ENCODE data around the gene C19orf81. TPM values are rescaled to one million over a fixed set of nuclear protein-coding genes. Genes with fewer than 3 reads are reported as not detected.

C19orf81 gene
- polyA plus RNA-seq, 1 donor = 0.46 TPM

DNA sequence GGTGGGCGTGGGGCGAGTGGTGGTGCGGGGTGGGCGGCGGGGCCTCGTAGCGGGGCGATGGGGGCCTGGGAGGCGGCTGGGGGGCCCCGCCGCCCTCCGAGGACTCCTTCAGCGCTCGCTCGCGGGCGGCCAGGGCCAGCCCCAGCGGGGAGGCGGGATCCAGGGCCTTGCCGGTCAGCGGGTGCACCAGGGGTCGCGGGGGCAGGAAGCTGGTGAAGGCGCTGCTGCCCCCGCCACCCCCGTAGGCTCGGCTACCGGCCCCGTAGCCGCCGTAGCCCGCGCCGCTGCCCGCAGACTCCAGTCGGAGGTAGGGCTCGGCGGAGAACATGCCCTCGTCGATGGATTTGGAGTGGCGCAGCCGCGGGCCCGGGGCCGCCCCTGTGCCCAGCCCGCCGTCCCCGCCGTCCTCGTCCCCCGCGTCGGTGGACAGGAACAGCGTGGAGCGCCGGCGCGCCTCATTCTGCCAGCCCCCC, 18.6 kb downstream of the C19orf81 start:
- Histone ChIP-seq H3K27ac (ENCODE audit: low read length) (no peak overlapping the region), H3K4me1 (ENCODE audit: control insufficient read depth, insufficient read depth, low read length) (peaks cover 4% of the 10 kb centered on the region), H3K27me3 (ENCODE audit: control insufficient read depth, insufficient read depth, low read length) (peaks cover 72% of the 10 kb centered on the region), H3K9me3 (ENCODE audit: control insufficient read depth, low read depth, low read length) (peaks cover 10% of the 10 kb centered on the region), H3K36me3 (ENCODE audit: control insufficient read depth, insufficient read depth, low read length) (no peaks in the 10 kb centered on the region), H3K4me3 (ENCODE audit: low read length) (no peak overlapping the region)
- no CpG with 5 or more reads among the region's 58 CpGs for WGBS (ENCODE audit: insufficient coverage, low lambda C conversion rate)
- DNase-seq = no peak

GRCh38 chr19:50668416-50668815, 19.2 kb downstream of the C19orf81 start:
- peaks cover 10% of the 10 kb centered on the region for H3K9me3 ChIP-seq (ENCODE audit: control insufficient read depth, low read depth, low read length)
- H3K27me3 ChIP-seq (ENCODE audit: control insufficient read depth, insufficient read depth, low read length) = peaks cover 72% of the 10 kb centered on the region
- no CpG with 5 or more reads among the region's 49 CpGs for WGBS (ENCODE audit: insufficient coverage, low lambda C conversion rate)
- no peak for DNase-seq
- no peak overlapping the region for H3K27ac ChIP-seq (ENCODE audit: low read length)
- no peaks in the 10 kb centered on the region for H3K36me3 ChIP-seq (ENCODE audit: control insufficient read depth, insufficient read depth, low read length)
- no peak overlapping the region for H3K4me3 ChIP-seq (ENCODE audit: low read length)
- H3K4me1 ChIP-seq (ENCODE audit: control insufficient read depth, insufficient read depth, low read length) = peaks cover 4% of the 10 kb centered on the region

DNA sequence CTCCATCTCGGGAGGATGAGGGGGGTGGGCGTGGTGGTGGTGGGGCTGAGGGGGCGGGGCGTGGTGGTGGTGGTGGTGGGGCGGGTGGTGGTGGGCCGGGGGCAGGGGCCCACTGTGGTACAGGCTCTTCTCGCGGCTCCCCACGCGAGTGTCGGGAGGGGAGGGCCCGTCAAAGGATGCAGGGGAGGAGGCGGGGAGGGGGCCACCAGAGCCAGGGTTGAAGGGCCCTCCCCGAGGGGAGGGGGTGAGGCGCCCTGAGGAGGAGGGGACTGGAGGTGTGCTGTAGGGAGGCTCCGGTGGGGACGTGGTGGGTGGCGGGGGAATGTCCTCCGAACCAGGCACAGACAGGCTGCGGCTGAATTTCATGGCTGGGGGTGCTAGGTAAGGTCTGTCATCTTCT, 19.6 kb downstream of the C19orf81 start:
- H3K4me3 ChIP-seq (ENCODE audit: low read length) = no peak overlapping the region
- H3K9me3 ChIP-seq (ENCODE audit: control insufficient read depth, low read depth, low read length) = peaks cover 10% of the 10 kb centered on the region
- H3K36me3 ChIP-seq (ENCODE audit: control insufficient read depth, insufficient read depth, low read length) = no peaks in the 10 kb centered on the region
- WGBS (ENCODE audit: insufficient coverage, low lambda C conversion rate) = no CpG with 5 or more reads among the region's 20 CpGs
- DNase-seq = no peak
- no peak overlapping the region for H3K27ac ChIP-seq (ENCODE audit: low read length)
- peaks cover 4% of the 10 kb centered on the region for H3K4me1 ChIP-seq (ENCODE audit: control insufficient read depth, insufficient read depth, low read length)
- peaks cover 75% of the 10 kb centered on the region for H3K27me3 ChIP-seq (ENCODE audit: control insufficient read depth, insufficient read depth, low read length)

DNA sequence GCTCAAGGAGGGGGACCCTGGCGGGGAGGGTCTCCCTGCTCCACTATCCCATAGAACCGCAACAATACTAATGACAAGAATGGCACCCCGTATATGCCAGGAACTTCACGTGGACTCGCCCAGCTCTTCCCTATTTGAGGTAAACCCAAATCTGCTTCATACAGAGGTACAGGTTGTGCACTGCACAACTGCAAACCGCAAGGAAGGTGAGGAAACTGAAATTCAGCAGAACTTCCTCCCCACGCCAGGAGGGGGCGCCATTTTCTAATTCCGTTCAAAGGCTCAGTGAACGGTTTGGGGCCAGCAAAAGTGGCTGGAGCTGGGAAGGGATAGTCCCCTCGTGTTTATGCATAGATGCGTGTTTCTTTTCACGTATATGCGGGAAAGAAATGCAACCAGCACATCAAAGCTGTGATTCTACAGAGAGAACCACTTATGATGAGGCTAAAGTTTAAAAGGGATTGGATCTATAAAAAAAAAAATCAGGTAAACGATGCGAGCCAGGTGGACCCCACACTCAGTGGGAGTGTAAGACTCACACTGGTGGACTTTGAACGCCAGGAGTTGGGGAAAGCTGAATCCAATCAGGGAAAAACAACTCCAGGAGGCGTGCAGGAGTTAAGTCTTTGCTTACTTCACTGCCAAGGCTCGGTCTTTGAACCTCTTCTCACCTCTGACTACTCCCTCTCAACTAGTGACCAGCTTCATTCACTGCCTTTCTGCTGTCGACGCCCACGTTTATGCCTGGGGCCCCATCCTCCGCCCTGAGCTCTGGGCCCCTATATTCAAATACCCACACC, 20.3 kb downstream of the C19orf81 start:
- no peak for DNase-seq
- Histone ChIP-seq H3K4me1 (ENCODE audit: control insufficient read depth, insufficient read depth, low read length) (peaks cover 4% of the 10 kb centered on the region), H3K4me3 (ENCODE audit: low read length) (no peak overlapping the region), H3K9me3 (ENCODE audit: control insufficient read depth, low read depth, low read length) (peaks cover 10% of the 10 kb centered on the region), H3K36me3 (ENCODE audit: control insufficient read depth, insufficient read depth, low read length) (no peaks in the 10 kb centered on the region), H3K27me3 (ENCODE audit: control insufficient read depth, insufficient read depth, low read length) (peaks cover 75% of the 10 kb centered on the region), H3K27ac (ENCODE audit: low read length) (no peak overlapping the region)
- WGBS (ENCODE audit: insufficient coverage, low lambda C conversion rate) = 50% methylated on average over 3 of the region's 23 CpGs

GRCh38 chr19:50670102-50670380, 20.8 kb downstream of the C19orf81 start:
- peaks cover 4% of the 10 kb centered on the region for H3K4me1 ChIP-seq (ENCODE audit: control insufficient read depth, insufficient read depth, low read length)
- no peak for DNase-seq
- peaks cover 71% of the 10 kb centered on the region for H3K27me3 ChIP-seq (ENCODE audit: control insufficient read depth, insufficient read depth, low read length)
- WGBS (ENCODE audit: insufficient coverage, low lambda C conversion rate) = no CpG with 5 or more reads among the region's 5 CpGs
- no peak overlapping the region for H3K4me3 ChIP-seq (ENCODE audit: low read length)
- peaks cover 10% of the 10 kb centered on the region for H3K9me3 ChIP-seq (ENCODE audit: control insufficient read depth, low read depth, low read length)
- H3K36me3 ChIP-seq (ENCODE audit: control insufficient read depth, insufficient read depth, low read length) = no peaks in the 10 kb centered on the region
- no peak overlapping the region for H3K27ac ChIP-seq (ENCODE audit: low read length)

- Histone ChIP-seq H3K4me3 (ENCODE audit: low read length) (no peak overlapping the region), H3K27ac (ENCODE audit: low read length) (no peak overlapping the region), H3K4me1 (ENCODE audit: control insufficient read depth, insufficient read depth, low read length) (peaks cover 4% of the 10 kb centered on the region), H3K27me3 (ENCODE audit: control insufficient read depth, insufficient read depth, low read length) (peaks cover 51% of the 10 kb centered on the region), H3K36me3 (ENCODE audit: control insufficient read depth, insufficient read depth, low read length) (no peaks in the 10 kb centered on the region), H3K9me3 (ENCODE audit: control insufficient read depth, low read depth, low read length) (no peaks in the 10 kb centered on the region)
- no peak for DNase-seq
- WGBS (ENCODE audit: insufficient coverage, low lambda C conversion rate) = 22% methylated on average over 3 of the region's 15 CpGs
Measured at GRCh38 chr19:50673118-50673517, 23.9 kb downstream of the C19orf81 start.

- H3K4me1 ChIP-seq (ENCODE audit: control insufficient read depth, insufficient read depth, low read length) = no peaks in the 10 kb centered on the region
- H3K4me3 ChIP-seq (ENCODE audit: low read length) = no peak overlapping the region
- peaks cover 40% of the 10 kb centered on the region for H3K27me3 ChIP-seq (ENCODE audit: control insufficient read depth, insufficient read depth, low read length)
- no peak for DNase-seq
- WGBS (ENCODE audit: insufficient coverage, low lambda C conversion rate) = no CpG with 5 or more reads among the region's 1 CpG
- no peaks in the 10 kb centered on the region for H3K36me3 ChIP-seq (ENCODE audit: control insufficient read depth, insufficient read depth, low read length)
- no peaks in the 10 kb centered on the region for H3K9me3 ChIP-seq (ENCODE audit: control insufficient read depth, low read depth, low read length)
- H3K27ac ChIP-seq (ENCODE audit: low read length) = no peak overlapping the region
Measured at GRCh38 chr19:50676625-50677197, 27.5 kb downstream of the C19orf81 start.

GRCh38 chr19:50677636-50678035, 28.4 kb downstream of the C19orf81 start:
- WGBS (ENCODE audit: insufficient coverage, low lambda C conversion rate) = no CpG with 5 or more reads among the region's 5 CpGs
- H3K27ac ChIP-seq (ENCODE audit: low read length) = no peak overlapping the region
- H3K4me1 ChIP-seq (ENCODE audit: control insufficient read depth, insufficient read depth, low read length) = no peaks in the 10 kb centered on the region
- peaks cover 34% of the 10 kb centered on the region for H3K27me3 ChIP-seq (ENCODE audit: control insufficient read depth, insufficient read depth, low read length)
- H3K4me3 ChIP-seq (ENCODE audit: low read length) = no peak overlapping the region
- H3K9me3 ChIP-seq (ENCODE audit: control insufficient read depth, low read depth, low read length) = no peaks in the 10 kb centered on the region
- H3K36me3 ChIP-seq (ENCODE audit: control insufficient read depth, insufficient read depth, low read length) = no peaks in the 10 kb centered on the region
- DNase-seq = no peak

DNA sequence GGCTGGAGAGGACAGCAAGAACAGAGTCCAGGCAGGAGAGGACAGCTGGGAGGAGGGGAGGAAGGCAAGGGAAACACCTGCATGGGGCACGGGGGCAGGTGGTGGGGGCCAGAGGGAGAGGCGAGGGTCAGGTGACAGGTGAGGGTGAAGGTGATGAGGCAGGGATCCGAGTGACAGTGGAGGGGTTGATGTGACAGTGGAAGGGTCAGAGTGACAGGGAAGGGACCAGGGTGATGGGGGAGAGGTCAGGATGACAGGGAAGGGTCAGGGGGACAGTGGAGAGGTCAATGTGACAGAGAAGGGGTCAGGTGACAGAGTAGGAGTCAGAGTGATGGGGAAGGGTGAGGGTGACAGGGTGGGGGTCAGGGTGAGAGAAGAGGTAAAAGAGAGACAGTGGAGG, 29.1 kb downstream of the C19orf81 start:
- H3K9me3 ChIP-seq (ENCODE audit: control insufficient read depth, low read depth, low read length) = no peaks in the 10 kb centered on the region
- H3K4me3 ChIP-seq (ENCODE audit: low read length) = no peak overlapping the region
- H3K27me3 ChIP-seq (ENCODE audit: control insufficient read depth, insufficient read depth, low read length) = peaks cover 27% of the 10 kb centered on the region
- DNase-seq = no peak
- no peaks in the 10 kb centered on the region for H3K4me1 ChIP-seq (ENCODE audit: control insufficient read depth, insufficient read depth, low read length)
- no CpG with 5 or more reads among the region's 3 CpGs for WGBS (ENCODE audit: insufficient coverage, low lambda C conversion rate)
- H3K27ac ChIP-seq (ENCODE audit: low read length) = no peak overlapping the region
- no peaks in the 10 kb centered on the region for H3K36me3 ChIP-seq (ENCODE audit: control insufficient read depth, insufficient read depth, low read length)

DNA sequence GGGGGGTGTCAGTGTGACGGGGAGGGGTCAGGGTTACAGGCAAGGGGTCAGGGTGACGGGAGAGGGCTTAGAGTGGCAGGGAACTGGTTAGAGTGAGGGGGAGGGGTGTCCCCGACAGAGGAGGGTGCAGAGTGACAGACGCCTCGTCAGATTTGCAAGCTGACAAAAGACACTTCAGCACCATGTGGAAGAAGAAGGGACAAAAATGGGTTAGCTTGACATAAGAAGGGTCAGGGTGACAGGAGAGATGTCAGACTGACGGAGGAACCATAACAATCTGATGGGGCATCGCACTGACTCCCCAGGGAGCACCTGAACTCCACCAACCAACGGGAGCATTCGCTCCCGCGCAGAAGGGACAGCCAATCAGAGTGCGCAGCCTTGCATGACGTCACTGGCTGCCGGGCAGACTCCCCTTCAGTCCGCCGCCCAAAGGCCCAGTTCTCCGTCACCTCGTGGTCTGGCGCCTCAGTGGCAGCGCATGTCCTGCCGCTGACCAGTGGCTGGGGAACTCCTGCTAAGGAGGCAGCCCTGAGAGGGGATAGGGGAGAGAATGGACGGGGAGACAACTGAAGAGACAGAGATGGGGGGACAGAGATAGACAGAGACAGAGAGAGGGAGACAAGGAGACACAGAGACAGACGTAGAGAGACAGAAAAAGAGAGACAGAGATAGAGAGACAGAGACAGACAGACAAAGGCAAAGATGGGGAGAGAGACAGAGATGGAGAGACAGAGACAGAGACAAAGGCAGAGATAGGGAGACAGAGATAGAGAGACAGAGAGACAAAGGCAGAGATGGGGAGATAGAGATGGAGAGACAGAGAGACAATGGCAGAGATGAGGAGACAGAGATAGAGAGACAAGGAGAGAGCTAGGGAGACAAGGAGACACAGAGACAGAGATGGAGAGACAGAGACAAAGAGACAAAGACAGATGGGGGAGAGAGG, 30.2 kb downstream of the C19orf81 start:
- Histone ChIP-seq H3K27me3 (ENCODE audit: control insufficient read depth, insufficient read depth, low read length) (peaks cover 20% of the 10 kb centered on the region), H3K4me3 (ENCODE audit: low read length) (no peak overlapping the region), H3K9me3 (ENCODE audit: control insufficient read depth, low read depth, low read length) (no peaks in the 10 kb centered on the region), H3K4me1 (ENCODE audit: control insufficient read depth, insufficient read depth, low read length) (no peaks in the 10 kb centered on the region), H3K27ac (ENCODE audit: low read length) (no peak overlapping the region), H3K36me3 (ENCODE audit: control insufficient read depth, insufficient read depth, low read length) (no peaks in the 10 kb centered on the region)
- WGBS (ENCODE audit: insufficient coverage, low lambda C conversion rate) = 53% methylated on average over 3 of the region's 23 CpGs
- peak; percentile 44 to 49 for DNase-seq

Data from large intestine (tissue), 3 donors.